Colonic mucosa (tissue), 4 donors: ENCODE data around the gene CNTN3. TPM values are rescaled to one million over a fixed set of nuclear protein-coding genes. Genes with fewer than 3 reads are reported as not detected.

Experiments used
- DNase-seq: peaks from one replicate; pipeline ENCODE4 v3.0.0-alpha.2; 2020
- H3K27ac ChIP-seq: fragments of 200-600 bp; one replicate; pipeline ENCODE4 v1.8.0; 2021
- H3K27me3 ChIP-seq: fragments of 200-600 bp; one replicate; pipeline ENCODE4 v1.8.0; 2021
- H3K36me3 ChIP-seq: fragments of 200-600 bp; one replicate; pipeline ENCODE4 v1.8.0; 2021
- H3K4me1 ChIP-seq: fragments of 200-600 bp; one replicate; pipeline ENCODE4 v1.8.0; 2021; ENCODE audit warnings: mild to moderate bottlenecking
- H3K4me3 ChIP-seq: fragments of 200-600 bp; one replicate; pipeline ENCODE4 v1.8.0; 2021
- H3K9ac ChIP-seq, 2 donors: one replicate each; pipeline ENCODE4 v1.7.0; 2013; ENCODE audit warnings: control low read depth in 2 of 2, low read depth in 2 of 2, low read length in 2 of 2
- H3K9me3 ChIP-seq: fragments of 200-600 bp; one replicate; pipeline ENCODE4 v1.8.0; 2021
- CTCF ChIP-seq: fragments of 200-600 bp; IDR thresholded peaks from one replicate; pipeline ENCODE4 v1.8.0; 2022; ENCODE audit warnings: antibody characterized with exemption, mild to moderate bottlenecking
- intact Hi-C: fragments of 100-400 bp; cut with DNase I; formaldehyde crosslinking; loops from one replicate; pipeline ENCODE4 v1.14.1; 2022
- total RNA-seq, 2 donors: library from RNA; stranded (reverse); fragmentation: NEBNext Ultra II Directional in 1 of 2; extraction: Animal tissue kit (Norgen Biotek cat#: 25700) in 1 of 2; gene quantifications; one replicate each; pipeline ENCODE4 v1.2.1, GENCODE V29; 2021
- donor health status: healthy.
- donor health status: DM: no; HTN: no; CAD: no.
- donor health status: DM: no; HTN: no; CAD: no.

The CNTN3 gene
- total RNA-seq, 2 donors from 2014 or later: 5.3 to 6.7 TPM

GRCh38 chr3:74571118-74571517, 43.3 kb downstream of the CNTN3 start:
- intact Hi-C loops: no loop called here
- H3K4me1 ChIP-seq: no peaks in the 10 kb centered on the region
- no peaks in the 10 kb centered on the region for H3K9me3 ChIP-seq
- H3K27ac ChIP-seq: no peak overlapping the region
- no peak for DNase-seq
- no peak overlapping the region for H3K9ac ChIP-seq
- H3K36me3 ChIP-seq: no peaks in the 10 kb centered on the region
- no peaks in the 10 kb centered on the region for H3K27me3 ChIP-seq
- no peak for TF ChIP-seq CTCF
- no peak overlapping the region for H3K4me3 ChIP-seq
